Fibroblast of the aortic adventitia (primary cell): ENCODE results near the gene PSENEN. TPM values are rescaled to one million over a fixed set of nuclear protein-coding genes. Genes with fewer than 3 reads are reported as not detected.
A peak's percentile ranks its signal among the peaks of the same experiment; 100 is the strongest.

Experiments used
- DNase-seq: peaks from one replicate; pipeline ENCODE4 v3.0.0-alpha.2; 2010; ENCODE audit warnings: low read depth
- H3K4me3 ChIP-seq: 2 replicates; pipeline ENCODE4 v1.5.1; 2011; ENCODE audit warnings: low read depth, mild to moderate bottlenecking, control low read depth, low read length, moderate library complexity
- CTCF ChIP-seq: IDR thresholded peaks from 2 replicates; pipeline ENCODE4 v1.5.1; 2011; ENCODE audit warnings: mild to moderate bottlenecking, low read length, control low read depth, inconsistent platforms; ENCODE audit not compliant: insufficient read depth
- total RNA-seq: library from RNA; depleted of rRNA; stranded (reverse); fragments of >200 nt; gene quantifications from 2 replicates; pipeline ENCODE4 v1.2.3, GENCODE V29; 2012; ENCODE audit warnings: low replicate concordance

Gene PSENEN
- total RNA-seq, 1 donor, result 19.5 TPM

- no peak for TF ChIP-seq CTCF
- DNase-seq, result no peak
- H3K4me3 ChIP-seq, result no peak overlapping the region
These were observed 10.6 kb upstream of the PSENEN start for GRCh38 chr19:35734889-35735288.

- TF ChIP-seq CTCF, result peak; percentile 22
- no peak overlapping the region for H3K4me3 ChIP-seq
- no peak for DNase-seq
These were observed 8.3 kb upstream of the PSENEN start for GRCh38 chr19:35736913-35737886.

GRCh38 chr19:35738021-35738886 is 7.2 kb upstream of the PSENEN start:
- no peak for TF ChIP-seq CTCF
- no peak for DNase-seq
- H3K4me3 ChIP-seq, result no peak overlapping the region

GRCh38 chr19:35738887-35739229 is 6.6 kb upstream of the PSENEN start:
- TF ChIP-seq CTCF, result no peak
- DNase-seq, result no peak
- no peak overlapping the region for H3K4me3 ChIP-seq

GRCh38 chr19:35739275-35740107 is 6.0 kb upstream of the PSENEN start:
- no peak for DNase-seq
- TF ChIP-seq CTCF, result no peak
- peak overlapping the region; percentile 71 for H3K4me3 ChIP-seq

GRCh38 chr19:35740108-35740422 is 5.4 kb upstream of the PSENEN start:
- H3K4me3 ChIP-seq, result peak overlapping the region; percentile 71
- no peak for TF ChIP-seq CTCF
- DNase-seq, result no peak
